Transverse colon (tissue), 3 donors: ENCODE data around the gene OR6C65.

Experiments
- CTCF ChIP-seq, 5 experiments: fragments of 200-600 bp in 3 of 5; fragments of 450-650 bp in 2 of 5; sonication (generic) in 3 of 5; IDR thresholded peaks; 1 replicate in 2 of 5; 2 replicates in 3 of 5; pipeline ENCODE4 v1.5.1; 2016 to 2017; ENCODE audit warnings: antibody characterized with exemption in 5 of 5, inconsistent platforms in 3 of 5, mild to moderate bottlenecking in 2 of 5, moderate library complexity in 1 of 5
- POLR2A ChIP-seq: fragments of 450-650 bp; IDR thresholded peaks from one replicate; pipeline ENCODE4 v1.6.1; 2016; ENCODE audit warnings: antibody characterized with exemption, mild to moderate bottlenecking, moderate library complexity

GRCh38 chr12:55362675-55363074 lies 37.7 kb upstream of the OR6C65 start, which contains the start of gene OR6C75:
- TF ChIP-seq CTCF (IDR thresholded peaks at IDR 0.05) (no peak), POLR2A (no peak)
